Transverse colon (tissue), 4 donors: Measurements from ENCODE around the gene HSD17B11. TPM values are rescaled to one million over a fixed set of nuclear protein-coding genes. Genes with fewer than 3 reads are reported as not detected.
"Not testable (repeated sequence)": the region's sequence is repeated elsewhere in the genome, so short reads cannot be mapped to it uniquely, and the experiment has no call there.

ENCODE experiments used
- DNase-seq: peaks from one replicate; pipeline ENCODE4 v3.0.0-alpha.2; 2019
- H3K27ac ChIP-seq, 4 donors: fragments of 200-600 bp; sonication (generic); 2 replicates each; pipeline ENCODE4 v1.5.1; 2016 to 2018; ENCODE audit warnings: inconsistent platforms in 4 of 4
- H3K27me3 ChIP-seq: fragments of 200-600 bp; sonication (generic); 2 replicates; pipeline ENCODE4 v1.5.1; 2017; ENCODE audit warnings: inconsistent platforms
- H3K36me3 ChIP-seq, 4 donors: fragments of 200-600 bp; sonication (generic); 2 replicates each; pipeline ENCODE4 v1.5.1; 2017 to 2019; ENCODE audit warnings: inconsistent platforms in 4 of 4
- H3K4me1 ChIP-seq, 4 donors: fragments of 200-600 bp; sonication (generic); 2 replicates each; pipeline ENCODE4 v1.5.1; 2017 to 2020; ENCODE audit warnings: inconsistent platforms in 4 of 4
- H3K4me3 ChIP-seq, 4 donors: fragments of 200-600 bp; sonication (generic); 1 replicate in 1 of 4; 2 replicates in 3 of 4; pipeline versions ENCODE4 v1.5.1 to v1.6.1; 2017 to 2019; ENCODE audit warnings: inconsistent platforms in 4 of 4
- H3K9me3 ChIP-seq, 2 donors: fragments of 200-600 bp; sonication (generic); 2 replicates each; pipeline ENCODE4 v1.5.1; 2017 to 2019; ENCODE audit warnings: inconsistent platforms in 2 of 2
- EP300 ChIP-seq: sonication (generic); formaldehyde crosslinking; IDR thresholded peaks from one replicate; pipeline ENCODE4 v1.6.1; 2017; ENCODE audit warnings: antibody characterized with exemption, low read depth
- POLR2A ChIP-seq: fragments of 450-650 bp; IDR thresholded peaks from one replicate; pipeline ENCODE4 v1.6.1; 2016; ENCODE audit warnings: antibody characterized with exemption, mild to moderate bottlenecking, moderate library complexity
- POLR2AphosphoS5 ChIP-seq, 3 donors: sonication (generic); formaldehyde crosslinking; IDR thresholded peaks; one replicate each; pipeline ENCODE4 v1.6.1; 2016; ENCODE audit warnings: antibody characterized with exemption in 3 of 3
- WGBS, 2 donors: methylation state at CpG; one replicate each; pipeline ENCODE4 v1.1.5; 2018; ENCODE audit warnings: low coverage in 1 of 2; 5-methylcytosine and 5-hydroxymethylcytosine counted together
- in situ Hi-C, 4 donors: fragments of 200-750 bp; cut with MboI; loops; one replicate each; pipeline versions ENCODE4 v1.15.0 to v1.15.1; 2017; ENCODE audit warnings: low sequenced_read_pairs in 3 of 4, low pct_ligation_motif_present in 1 of 4, low pct_unique_long_range_greater_than_20kb in 1 of 4
- intact Hi-C: fragments of 100-400 bp; cut with DNase I; formaldehyde crosslinking; loops from one replicate; pipeline ENCODE4 v1.15.1; 2023; ENCODE audit warnings: low total_unique reads
- total RNA-seq, 4 donors: library from RNA; depleted of rRNA; stranded (reverse); fragments of >200 nt; gene quantifications; one replicate each; pipeline ENCODE4 v1.1.0, GENCODE V29; 2016
- TF ChIP-seq, protein P1 (sequence below), 5 experiments: fragments of 200-600 bp in 3 of 5; fragments of 450-650 bp in 2 of 5; sonication (generic) in 3 of 5; IDR thresholded peaks; 1 replicate in 2 of 5; 2 replicates in 3 of 5; pipeline ENCODE4 v1.5.1; 2016 to 2017; ENCODE audit warnings: antibody characterized with exemption in 5 of 5, inconsistent platforms in 3 of 5, mild to moderate bottlenecking in 2 of 5, moderate library complexity in 1 of 5

HSD17B11 gene
- total RNA-seq, 4 donors from 2014 or later, result 189 to 348 (median 271) TPM

DNA sequence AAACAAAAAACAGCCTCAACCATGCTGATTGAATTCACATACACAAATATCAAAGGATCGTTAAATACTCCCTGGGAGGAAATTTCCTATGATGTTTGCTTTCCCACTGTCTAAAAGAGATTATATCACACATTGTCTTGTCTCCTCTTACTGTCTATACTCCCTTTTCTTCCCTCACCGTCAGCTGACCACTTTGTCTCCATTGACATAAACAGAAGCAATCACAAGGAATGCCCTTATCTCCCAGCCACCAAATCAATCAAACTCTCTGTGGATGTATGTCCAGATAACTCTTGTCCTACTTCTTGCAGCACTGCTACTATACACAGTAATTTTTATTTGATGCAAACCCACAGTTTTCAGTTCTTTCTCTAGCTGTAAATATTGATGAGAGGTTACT is 19.2 kb upstream of the HSD17B11 start:
- Histone ChIP-seq H3K4me1 (peaks cover 0 to 46% (median 25%) of the 10 kb centered on the region in 4 donors), H3K27me3 (no peaks in the 10 kb centered on the region), H3K4me3 (no peak overlapping the region), H3K9me3 (no peaks in the 10 kb centered on the region), H3K27ac (peak overlapping the region; percentile 65 to 85 (median 82)), H3K36me3 (no peaks in the 10 kb centered on the region)
- TF ChIP-seq, protein P1, sequence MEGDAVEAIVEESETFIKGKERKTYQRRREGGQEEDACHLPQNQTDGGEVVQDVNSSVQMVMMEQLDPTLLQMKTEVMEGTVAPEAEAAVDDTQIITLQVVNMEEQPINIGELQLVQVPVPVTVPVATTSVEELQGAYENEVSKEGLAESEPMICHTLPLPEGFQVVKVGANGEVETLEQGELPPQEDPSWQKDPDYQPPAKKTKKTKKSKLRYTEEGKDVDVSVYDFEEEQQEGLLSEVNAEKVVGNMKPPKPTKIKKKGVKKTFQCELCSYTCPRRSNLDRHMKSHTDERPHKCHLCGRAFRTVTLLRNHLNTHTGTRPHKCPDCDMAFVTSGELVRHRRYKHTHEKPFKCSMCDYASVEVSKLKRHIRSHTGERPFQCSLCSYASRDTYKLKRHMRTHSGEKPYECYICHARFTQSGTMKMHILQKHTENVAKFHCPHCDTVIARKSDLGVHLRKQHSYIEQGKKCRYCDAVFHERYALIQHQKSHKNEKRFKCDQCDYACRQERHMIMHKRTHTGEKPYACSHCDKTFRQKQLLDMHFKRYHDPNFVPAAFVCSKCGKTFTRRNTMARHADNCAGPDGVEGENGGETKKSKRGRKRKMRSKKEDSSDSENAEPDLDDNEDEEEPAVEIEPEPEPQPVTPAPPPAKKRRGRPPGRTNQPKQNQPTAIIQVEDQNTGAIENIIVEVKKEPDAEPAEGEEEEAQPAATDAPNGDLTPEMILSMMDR (IDR thresholded peaks at IDR 0.05), result no peak
- TF ChIP-seq EP300 (no peak), POLR2AphosphoS5 (IDR thresholded peaks at IDR 0.05) (no peak), POLR2A (no peak)
- in situ Hi-C loops, result no loop called here
- 40 to 47% methylated on average over 2 of the region's 2 CpGs for WGBS, 2 donors
- no peak for DNase-seq
- intact Hi-C loops, result no loop called here

DNA sequence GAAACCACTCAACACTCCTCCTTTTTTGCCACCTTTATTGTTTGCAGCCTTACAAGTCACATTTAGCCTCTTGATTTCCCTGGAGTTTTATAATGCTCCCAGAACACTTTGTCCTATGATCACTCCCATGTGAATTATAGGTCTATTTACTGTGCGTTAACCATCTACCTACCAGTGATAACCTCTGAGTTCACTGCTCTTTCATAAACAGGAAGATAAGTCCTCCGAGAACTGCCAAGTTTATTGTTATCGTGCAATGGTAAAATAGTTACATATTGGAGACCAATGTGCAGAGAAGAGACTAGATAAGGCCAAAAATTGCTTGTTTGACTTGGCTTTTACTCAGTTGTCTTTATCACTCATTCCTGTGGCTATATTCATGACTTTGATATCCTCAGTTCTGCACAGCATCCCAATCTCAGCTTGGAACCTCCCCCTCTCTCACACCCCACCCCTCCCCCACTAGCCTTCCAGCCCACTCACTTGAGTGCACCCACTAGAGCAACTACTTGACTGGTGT is 18.5 kb upstream of the HSD17B11 start:
- no peaks in the 10 kb centered on the region for H3K9me3 ChIP-seq
- H3K4me1 ChIP-seq, result peaks cover 0 to 46% (median 25%) of the 10 kb centered on the region in 4 donors
- intact Hi-C loops (no loop called here), in situ Hi-C loops (no loop called here)
- no peaks in the 10 kb centered on the region for H3K27me3 ChIP-seq
- no peak overlapping the region for H3K4me3 ChIP-seq
- no peak for DNase-seq
- H3K36me3 ChIP-seq, result no peaks in the 10 kb centered on the region
- peak; percentile 61 for TF ChIP-seq EP300
- TF ChIP-seq, protein P1 (IDR thresholded peaks at IDR 0.05), result no peak
- TF ChIP-seq POLR2AphosphoS5 (IDR thresholded peaks at IDR 0.05), result peak in 2 of 3 donors; percentile 63 to 82
- no peak for TF ChIP-seq POLR2A
- H3K27ac ChIP-seq, result peak overlapping the region; percentile 69 to 85 (median 82)
- 41% methylated on average over 3 of the region's 3 CpGs for WGBS, 2 donors

DNA sequence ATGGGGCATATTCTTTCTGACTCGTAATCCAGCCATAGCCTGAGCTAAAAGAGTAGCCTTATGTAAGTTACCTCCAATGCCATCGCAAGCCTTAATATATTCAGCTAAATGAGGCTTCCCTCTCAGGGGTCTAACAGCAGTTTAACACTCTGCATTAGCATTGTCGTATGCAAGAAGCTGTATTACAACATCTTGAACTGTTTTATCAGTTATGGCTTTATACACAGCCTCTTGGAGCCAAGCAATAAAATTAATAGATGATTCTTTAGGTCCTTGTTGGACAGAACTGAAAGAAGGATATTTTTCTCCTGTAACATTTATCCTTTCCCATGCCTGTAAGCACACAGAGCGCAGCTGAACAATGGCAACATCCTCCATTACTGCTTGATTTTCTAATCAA is 15.9 kb upstream of the HSD17B11 start:
- H3K4me3 ChIP-seq, DNase-seq, H3K36me3 ChIP-seq, H3K27ac ChIP-seq, in situ Hi-C loops, H3K27me3 ChIP-seq, H3K9me3 ChIP-seq, intact Hi-C loops: not testable (repeated sequence)
- peaks cover 0 to 46% (median 25%) of the 10 kb centered on the region in 4 donors for H3K4me1 ChIP-seq
- 51 to 63% methylated on average over 2 to 4 of the region's 4 CpGs for WGBS, 2 donors

DNA sequence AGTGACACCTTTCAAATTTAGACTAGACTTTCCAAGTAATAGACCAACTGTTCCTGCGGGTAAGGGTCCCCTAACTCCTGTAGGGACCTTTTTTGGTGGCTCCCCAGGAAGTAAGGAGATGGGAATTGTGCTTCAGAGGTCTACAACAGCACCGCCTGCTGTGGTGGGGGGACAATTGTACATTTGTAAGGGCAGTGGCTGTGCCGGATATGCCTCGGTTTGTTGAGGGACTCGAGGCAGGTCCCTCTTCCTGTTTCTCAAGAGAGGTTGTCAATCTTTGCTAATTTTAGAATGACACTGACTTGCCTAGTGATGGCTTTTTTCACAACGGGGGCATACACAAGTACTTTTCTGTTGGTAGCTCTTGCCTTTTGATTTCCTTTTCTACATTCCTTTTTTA is 15.5 kb upstream of the HSD17B11 start:
- Histone ChIP-seq H3K9me3 (no peaks in the 10 kb centered on the region), H3K4me1 (peaks cover 0 to 46% (median 24%) of the 10 kb centered on the region in 4 donors), H3K36me3 (no peaks in the 10 kb centered on the region), H3K27ac (no peak overlapping the region), H3K27me3 (no peaks in the 10 kb centered on the region), H3K4me3 (no peak overlapping the region)
- DNase-seq, result no peak
- TF ChIP-seq POLR2A (no peak), POLR2AphosphoS5 (IDR thresholded peaks at IDR 0.05) (no peak), EP300 (no peak)
- TF ChIP-seq, protein P1 (IDR thresholded peaks at IDR 0.05), result no peak
- intact Hi-C loops (no loop called here), in situ Hi-C loops (no loop called here)
- 0 to 67% methylated on average over 2 to 6 of the region's 6 CpGs for WGBS, 2 donors

DNA sequence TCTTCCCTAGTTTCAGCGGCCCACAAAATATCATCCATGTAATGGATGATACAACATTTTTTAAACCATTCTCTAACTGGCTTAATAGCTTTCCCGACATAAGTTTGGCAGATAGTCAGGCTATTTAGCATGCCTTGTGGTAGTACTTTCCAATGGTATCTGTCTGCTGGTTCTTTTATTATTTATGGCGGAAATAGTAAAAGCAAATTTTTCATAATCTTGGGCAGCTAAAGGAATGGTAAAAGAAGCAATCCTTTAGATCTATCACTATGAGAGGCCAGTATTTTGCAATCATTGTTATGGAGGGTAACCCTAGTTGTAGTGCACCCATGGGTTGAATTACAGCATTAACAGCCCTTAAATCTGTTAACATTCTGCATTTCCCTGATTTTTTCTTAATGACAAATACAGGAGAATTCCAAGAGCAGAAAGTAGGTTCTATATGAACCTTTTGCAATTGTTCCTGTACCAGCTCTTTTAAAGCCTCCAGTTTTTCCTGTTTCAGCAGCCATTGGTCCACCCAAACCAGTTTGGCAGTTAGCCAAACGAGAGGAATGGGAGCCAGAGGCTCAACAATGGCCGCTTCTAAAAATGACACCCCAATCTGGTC is 14.3 kb upstream of the HSD17B11 start:
- 71 to 76% methylated on average over 4 to 5 of the region's 5 CpGs for WGBS, 2 donors

DNA sequence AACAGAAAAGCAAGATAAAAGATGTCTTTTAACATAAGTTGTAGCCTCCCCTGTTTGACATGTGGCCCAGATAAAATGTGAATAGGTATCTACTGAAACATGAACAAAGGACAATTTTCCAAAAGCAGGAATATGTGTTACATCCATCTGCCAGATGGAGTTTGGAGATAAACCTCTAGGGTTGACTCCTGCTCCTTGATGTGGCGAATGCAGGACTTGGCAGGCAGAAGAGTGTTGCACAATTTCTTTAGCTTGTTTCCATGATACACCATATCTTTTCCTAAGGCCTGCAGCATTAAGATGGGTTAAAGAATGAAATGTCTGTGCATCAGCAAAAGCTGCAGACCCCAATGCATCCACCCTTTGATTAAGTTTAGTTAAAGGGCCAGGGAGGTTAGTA is 12.7 kb upstream of the HSD17B11 start:
- intact Hi-C loops, H3K27me3 ChIP-seq, H3K4me3 ChIP-seq, DNase-seq, H3K27ac ChIP-seq, H3K36me3 ChIP-seq, in situ Hi-C loops, H3K9me3 ChIP-seq: not testable (repeated sequence)
- WGBS, 2 donors, result 80 to 82% methylated on average over 1 of the region's 1 CpG
- peaks cover 0 to 23% (median 10%) of the 10 kb centered on the region in 4 donors for H3K4me1 ChIP-seq

More for the DNA sequence above, 14.3 kb upstream of the HSD17B11 start:
- intact Hi-C loops (no loop called here), in situ Hi-C loops (no loop called here)
- peaks cover 0 to 34% (median 15%) of the 10 kb centered on the region in 4 donors for H3K4me1 ChIP-seq
- no peak overlapping the region for H3K27ac ChIP-seq
- TF ChIP-seq EP300 (no peak), POLR2A (no peak), POLR2AphosphoS5 (IDR thresholded peaks at IDR 0.05) (no peak)
- TF ChIP-seq, protein P1 (IDR thresholded peaks at IDR 0.05), result no peak
- DNase-seq, result no peak
- H3K9me3 ChIP-seq, result no peaks in the 10 kb centered on the region
- H3K36me3 ChIP-seq, result no peaks in the 10 kb centered on the region
- no peaks in the 10 kb centered on the region for H3K27me3 ChIP-seq
- H3K4me3 ChIP-seq, result no peak overlapping the region
